Measurements from ENCODE around the gene LGR6. TPM values are rescaled to one million over a fixed set of nuclear protein-coding genes. Genes with fewer than 3 reads are reported as not detected.
A peak's percentile ranks its signal among the peaks of the same experiment; 100 is the strongest.

LGR6 gene
- total RNA-seq, 1 donor from 2014 or later, result not detected

- H3K27me3 ChIP-seq (ENCODE audit: control insufficient read depth, insufficient read depth, low read length), result peaks cover 15% of the 10 kb centered on the region
- peak overlapping the region; percentile 26 for H3K4me3 ChIP-seq (ENCODE audit: low read depth, low read length)
- H3K36me3 ChIP-seq (ENCODE audit: control insufficient read depth, insufficient read depth, low read length), result no peaks in the 10 kb centered on the region
- DNase-seq (ENCODE audit: low read depth) (peak; percentile 39), FAIRE-seq (no peak)
- peak; percentile 39 for TF ChIP-seq CTCF (IDR thresholded peaks at IDR 0.05; ENCODE audit: insufficient read depth, low read length, severe bottlenecking)
Observed at GRCh38 chr1:202213361-202214088, 19.9 kb downstream of the LGR6 start.

GRCh38 chr1:202214089-202214843 is 20.7 kb downstream of the LGR6 start:
- FAIRE-seq, result no peak
- Histone ChIP-seq H3K4me3 (ENCODE audit: low read depth, low read length) (peak overlapping the region; percentile 26), H3K36me3 (ENCODE audit: control insufficient read depth, insufficient read depth, low read length) (no peaks in the 10 kb centered on the region), H3K27me3 (ENCODE audit: control insufficient read depth, insufficient read depth, low read length) (peaks cover 16% of the 10 kb centered on the region)
- no peak for DNase-seq (ENCODE audit: low read depth)
- no peak for TF ChIP-seq CTCF (IDR thresholded peaks at IDR 0.05; ENCODE audit: insufficient read depth, low read length, severe bottlenecking)

- no peak for DNase-seq (ENCODE audit: low read depth)
- no peak overlapping the region for H3K4me3 ChIP-seq (ENCODE audit: low read depth, low read length)
- H3K36me3 ChIP-seq (ENCODE audit: control insufficient read depth, insufficient read depth, low read length), result no peaks in the 10 kb centered on the region
- H3K27me3 ChIP-seq (ENCODE audit: control insufficient read depth, insufficient read depth, low read length), result peaks cover 16% of the 10 kb centered on the region
- TF ChIP-seq CTCF (IDR thresholded peaks at IDR 0.05; ENCODE audit: insufficient read depth, low read length, severe bottlenecking), result no peak
- FAIRE-seq, result peak; percentile 80
Observed at GRCh38 chr1:202215472-202216130, 22.0 kb downstream of the LGR6 start.

- Histone ChIP-seq H3K27me3 (ENCODE audit: control insufficient read depth, insufficient read depth, low read length) (peaks cover 16% of the 10 kb centered on the region), H3K4me3 (ENCODE audit: low read depth, low read length) (no peak overlapping the region), H3K36me3 (ENCODE audit: control insufficient read depth, insufficient read depth, low read length) (no peaks in the 10 kb centered on the region)
- DNase-seq (ENCODE audit: low read depth) (no peak), FAIRE-seq (no peak)
- no peak for TF ChIP-seq CTCF (IDR thresholded peaks at IDR 0.05; ENCODE audit: insufficient read depth, low read length, severe bottlenecking)
Observed at GRCh38 chr1:202216691-202217090, 23.1 kb downstream of the LGR6 start.

- no peak for DNase-seq (ENCODE audit: low read depth)
- H3K36me3 ChIP-seq (ENCODE audit: control insufficient read depth, insufficient read depth, low read length), result no peaks in the 10 kb centered on the region
- TF ChIP-seq CTCF (IDR thresholded peaks at IDR 0.05; ENCODE audit: insufficient read depth, low read length, severe bottlenecking), result no peak
- H3K27me3 ChIP-seq (ENCODE audit: control insufficient read depth, insufficient read depth, low read length), result peaks cover 16% of the 10 kb centered on the region
- no peak for FAIRE-seq
- H3K4me3 ChIP-seq (ENCODE audit: low read depth, low read length), result no peak overlapping the region
Observed at GRCh38 chr1:202217516-202217915, 23.9 kb downstream of the LGR6 start.

Data from bronchial epithelial cell (primary cell).